OCI-LY7 (cell line): ENCODE results near the gene CHMP1B.

Experiments used
- CTCF ChIP-seq: fragments of 200-600 bp; sonication (generic); conservative IDR thresholded peaks from 2 replicates; pipeline ENCODE4 v1.5.1; 2014; ENCODE audit warnings: mild to moderate bottlenecking, antibody characterized with exemption, low read length, moderate library complexity, mixed read lengths
- EZH2phosphoT487 ChIP-seq: fragments of 200-600 bp; sonication (generic); IDR thresholded peaks from 2 replicates; pipeline ENCODE4 v1.6.1; 2018; ENCODE audit warnings: low read depth, borderline replicate concordance, mild to moderate bottlenecking, mixed run types, antibody characterized with exemption, low read length, moderate library complexity, mixed read lengths

DNA sequence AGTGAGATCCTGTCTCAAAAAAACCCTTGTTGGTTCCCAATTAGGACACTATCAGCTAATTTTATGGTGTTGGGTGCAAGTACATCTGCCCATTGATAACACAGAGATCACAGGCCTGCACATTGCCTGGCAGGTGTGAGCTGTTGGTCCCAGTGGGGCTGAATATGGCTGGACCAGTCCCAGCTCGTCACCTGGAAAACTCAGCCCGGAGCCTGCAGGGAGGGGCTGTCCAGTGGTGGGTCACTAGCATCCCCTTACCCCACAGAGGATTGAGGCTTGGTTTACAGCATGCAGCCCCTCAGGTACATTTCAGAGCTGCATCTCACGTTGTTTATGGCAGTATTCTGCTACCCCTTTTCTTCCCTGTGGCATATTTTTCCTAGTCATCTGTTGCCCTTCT is 40.8 kb upstream of the CHMP1B start:
- TF ChIP-seq CTCF = no peak
- no peak for TF ChIP-seq EZH2phosphoT487
